Measurements from ENCODE around the gene UIMC1. TPM values are rescaled to one million over a fixed set of nuclear protein-coding genes. Genes with fewer than 3 reads are reported as not detected.
A peak's percentile ranks its signal among the peaks of the same experiment; 100 is the strongest.
"Not testable (repeated sequence)": the region's sequence is repeated elsewhere in the genome, so short reads cannot be mapped to it uniquely, and the experiment has no call there.

UIMC1 gene
- total RNA-seq, 1 experiment from 2014 or later: 38.4 TPM

GRCh38 chr5:176870644-176871043 lies 135.9 kb downstream of the UIMC1 start:
- POLR2A ChIA-PET; H3K4me1 ChIP-seq (ENCODE audit: control insufficient read depth in 1 of 2, insufficient read depth in 2 of 2, low read length in 2 of 2); H3K9me3 ChIP-seq (ENCODE audit: control insufficient read depth in 1 of 2, insufficient read depth in 1 of 2, low read depth in 1 of 2, low read length in 2 of 2); H3K27ac ChIP-seq (ENCODE audit: low read depth, low read length); H3K9me2 ChIP-seq (ENCODE audit: insufficient read depth); H3K79me2 ChIP-seq (ENCODE audit: insufficient read depth, low read length); intact Hi-C loops (cut with micrococcal nuclease); DNase-seq (ENCODE audit: low read depth, low spot score); H3K27me3 ChIP-seq (ENCODE audit: insufficient read depth, low read length); H3K36me3 ChIP-seq (ENCODE audit: control insufficient read depth in 1 of 2, insufficient read depth in 2 of 2, low read length in 2 of 2); H3K9ac ChIP-seq (ENCODE audit: low read length); H2AFZ ChIP-seq (ENCODE audit: low read depth, low read length, poor library complexity, severe bottlenecking); ATAC-seq; H3K4me3 ChIP-seq (replicated peaks in 1 of 2; ENCODE audit: low read depth in 1 of 2, low read length in 2 of 2); BruUV-seq (replicated peaks); H4K20me1 ChIP-seq (ENCODE audit: insufficient read depth); RAD21 ChIA-PET (ENCODE audit: low non-redundant PET in 1 of 2, low total read pairs in 2 of 2, uncharacterized antibody in 2 of 2, unreplicated experiment in 2 of 2); H3K4me2 ChIP-seq (ENCODE audit: low read length): not testable (repeated sequence)
- CTCF ChIA-PET: interaction anchor here (1.0 kb wide), 2 partner anchors 11 to 28 kb away, joined by 3 read pairs; no protein-coding TSS in a partner anchor

DNA sequence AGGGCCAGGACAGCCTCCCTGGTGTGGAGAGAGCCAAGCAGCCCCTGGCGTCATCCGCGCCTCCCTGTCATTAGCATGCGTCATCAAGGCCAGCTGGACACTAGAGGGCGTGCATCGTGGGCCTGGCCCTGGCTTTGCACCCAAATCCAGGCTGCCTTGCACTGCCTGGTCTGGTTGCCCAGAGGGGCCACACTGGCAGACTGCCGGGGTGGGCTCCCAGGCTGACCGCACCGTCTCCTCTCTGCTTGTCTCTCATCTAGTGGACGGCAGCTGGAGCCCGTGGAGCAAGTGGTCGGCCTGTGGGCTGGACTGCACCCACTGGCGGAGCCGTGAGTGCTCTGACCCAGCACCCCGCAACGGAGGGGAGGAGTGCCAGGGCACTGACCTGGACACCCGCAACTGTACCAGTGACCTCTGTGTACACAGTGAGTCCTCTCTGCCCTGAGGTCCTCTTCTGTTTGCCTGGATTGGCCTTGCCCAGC lies 136.4 kb downstream of the UIMC1 start:
- peak; percentile 57 for DNase-seq (ENCODE audit: low read depth, low spot score)
- Histone ChIP-seq H3K27me3 (ENCODE audit: insufficient read depth, low read length) (no peaks in the 10 kb centered on the region), H3K9ac (ENCODE audit: low read length) (no peak overlapping the region), H3K4me3 (replicated peaks in 1 of 2; ENCODE audit: low read depth in 1 of 2, low read length in 2 of 2) (no peak overlapping the region), H3K4me2 (ENCODE audit: low read length) (no peak overlapping the region), H3K27ac (ENCODE audit: low read depth, low read length) (no peak overlapping the region), H3K79me2 (ENCODE audit: insufficient read depth, low read length) (no peaks in the 10 kb centered on the region), H3K4me1 (ENCODE audit: control insufficient read depth in 1 of 2, insufficient read depth in 2 of 2, low read length in 2 of 2) (no peaks in the 10 kb centered on the region), H2AFZ (ENCODE audit: low read depth, low read length, poor library complexity, severe bottlenecking) (no peak overlapping the region), H4K20me1 (ENCODE audit: insufficient read depth) (no peaks in the 10 kb centered on the region), H3K36me3 (ENCODE audit: control insufficient read depth in 1 of 2, insufficient read depth in 2 of 2, low read length in 2 of 2) (no peaks in the 10 kb centered on the region), H3K9me2 (ENCODE audit: insufficient read depth) (no peaks in the 10 kb centered on the region), H3K9me3 (ENCODE audit: control insufficient read depth in 1 of 2, insufficient read depth in 1 of 2, low read depth in 1 of 2, low read length in 2 of 2) (no peaks in the 10 kb centered on the region)
- intact Hi-C loops (cut with micrococcal nuclease): no loop called here
- BruUV-seq (replicated peaks): no TSS peak
- ChIA-PET RAD21 (ENCODE audit: low non-redundant PET in 1 of 2, low total read pairs in 2 of 2, uncharacterized antibody in 2 of 2, unreplicated experiment in 2 of 2) (no interaction called here), CTCF (interaction anchor here (0.9 to 1.0 kb wide), 3 partner anchors 11 to 210 kb away, joined by 3 read pairs; no protein-coding TSS in a partner anchor), POLR2A (no interaction called here)
- TF ChIP-seq, protein P1, sequence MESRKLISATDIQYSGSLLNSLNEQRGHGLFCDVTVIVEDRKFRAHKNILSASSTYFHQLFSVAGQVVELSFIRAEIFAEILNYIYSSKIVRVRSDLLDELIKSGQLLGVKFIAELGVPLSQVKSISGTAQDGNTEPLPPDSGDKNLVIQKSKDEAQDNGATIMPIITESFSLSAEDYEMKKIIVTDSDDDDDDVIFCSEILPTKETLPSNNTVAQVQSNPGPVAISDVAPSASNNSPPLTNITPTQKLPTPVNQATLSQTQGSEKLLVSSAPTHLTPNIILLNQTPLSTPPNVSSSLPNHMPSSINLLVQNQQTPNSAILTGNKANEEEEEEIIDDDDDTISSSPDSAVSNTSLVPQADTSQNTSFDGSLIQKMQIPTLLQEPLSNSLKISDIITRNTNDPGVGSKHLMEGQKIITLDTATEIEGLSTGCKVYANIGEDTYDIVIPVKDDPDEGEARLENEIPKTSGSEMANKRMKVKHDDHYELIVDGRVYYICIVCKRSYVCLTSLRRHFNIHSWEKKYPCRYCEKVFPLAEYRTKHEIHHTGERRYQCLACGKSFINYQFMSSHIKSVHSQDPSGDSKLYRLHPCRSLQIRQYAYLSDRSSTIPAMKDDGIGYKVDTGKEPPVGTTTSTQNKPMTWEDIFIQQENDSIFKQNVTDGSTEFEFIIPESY (IDR thresholded peaks at IDR 0.05; ENCODE audit: extremely low read depth, insufficient replicate concordance, low read length): no peak
- TF ChIP-seq CTCF (IDR thresholded peaks at IDR 0.05 in 2 of 3, conservative IDR thresholded peaks at IDR 0.05 in 1 of 3; ENCODE audit: borderline replicate concordance in 1 of 3, insufficient read depth in 1 of 3, low read depth in 2 of 3, low read length in 2 of 3): peak; percentile 55 to 68 (median 57); a peak in 5 of 6 replicates
- ATAC-seq: peak; percentile 96

All from HCT116 (cell line).